Vagina (tissue), 2 donors: ENCODE results near the gene CALR.

Experiments used
- CTCF ChIP-seq, 3 experiments: fragments of 450-650 bp in 2 of 3; fragments of 200-600 bp in 1 of 3; sonication (generic) in 1 of 3; IDR thresholded peaks; one replicate each; pipeline ENCODE4 v1.5.1; 2017 to 2019; ENCODE audit warnings: antibody characterized with exemption in 3 of 3, mild to moderate bottlenecking in 2 of 3, moderate library complexity in 2 of 3
- POLR2A ChIP-seq, 2 donors: fragments of 450-650 bp; IDR thresholded peaks; one replicate each; pipeline ENCODE4 v1.6.1; 2017; ENCODE audit warnings: antibody characterized with exemption in 2 of 2, mild to moderate bottlenecking in 2 of 2, moderate library complexity in 2 of 2

GRCh38 chr19:12974301-12975220 lies 36.2 kb downstream of the CALR start:
- TF ChIP-seq CTCF (IDR thresholded peaks at IDR 0.05) (no peak), POLR2A (IDR thresholded peaks at IDR 0.05) (no peak)
